Mucosa of rectum (tissue), 2 donors: ENCODE measurements around the gene TRAF3IP3.

Experiments used
- H3K27ac ChIP-seq, 2 donors: one replicate each; pipeline ENCODE4 v1.7.0; 2013; ENCODE audit warnings: inconsistent platforms in 2 of 2, low read depth in 2 of 2, low read length in 2 of 2
- H3K27me3 ChIP-seq, 2 donors: one replicate each; pipeline ENCODE4 v1.7.0; 2013; ENCODE audit warnings: low read length in 2 of 2; ENCODE audit not compliant: control insufficient read depth in 2 of 2, insufficient read depth in 2 of 2
- H3K36me3 ChIP-seq, 2 donors: one replicate each; pipeline ENCODE4 v1.7.0; 2013; ENCODE audit warnings: low read length in 2 of 2; ENCODE audit not compliant: control insufficient read depth in 2 of 2, insufficient read depth in 2 of 2
- H3K4me1 ChIP-seq, 2 donors: one replicate each; pipeline ENCODE4 v1.7.0; 2013; ENCODE audit warnings: low read length in 2 of 2, mild to moderate bottlenecking in 1 of 2; ENCODE audit not compliant: control insufficient read depth in 2 of 2, insufficient read depth in 2 of 2
- H3K4me3 ChIP-seq, 2 donors: one replicate each; pipeline ENCODE4 v1.7.0; 2013; ENCODE audit warnings: low read length in 2 of 2
- H3K9ac ChIP-seq, 2 donors: one replicate each; pipeline ENCODE4 v1.7.0; 2013; ENCODE audit warnings: low read length in 2 of 2, low read depth in 1 of 2, mild to moderate bottlenecking in 1 of 2
- H3K9me3 ChIP-seq, 2 donors: one replicate each; pipeline ENCODE4 v1.7.0; 2013; ENCODE audit warnings: low read length in 2 of 2; ENCODE audit not compliant: control insufficient read depth in 2 of 2
- donor health status: healthy.
- donor health status: Normal muscosa, but diverticular disease.

The TRAF3IP3 gene

GRCh38 chr1:209819058-209819457, 63.2 kb downstream of the TRAF3IP3 start:
- no peaks in the 10 kb centered on the region for H3K36me3 ChIP-seq
- peaks cover 3 to 14% of the 10 kb centered on the region in 2 donors for H3K4me1 ChIP-seq
- peaks cover 0 to 5% of the 10 kb centered on the region in 2 donors for H3K27me3 ChIP-seq
- no peak overlapping the region for H3K4me3 ChIP-seq
- no peak overlapping the region for H3K9ac ChIP-seq
- H3K27ac ChIP-seq, result no peak overlapping the region
- H3K9me3 ChIP-seq, result no peaks in the 10 kb centered on the region

GRCh38 chr1:209820986-209821385, 65.1 kb downstream of the TRAF3IP3 start:
- no peaks in the 10 kb centered on the region for H3K9me3 ChIP-seq
- H3K36me3 ChIP-seq, result no peaks in the 10 kb centered on the region
- H3K27ac ChIP-seq, result no peak overlapping the region
- no peak overlapping the region for H3K9ac ChIP-seq
- peaks cover 3 to 17% of the 10 kb centered on the region in 2 donors for H3K4me1 ChIP-seq
- peaks cover 0 to 5% of the 10 kb centered on the region in 2 donors for H3K27me3 ChIP-seq
- H3K4me3 ChIP-seq, result no peak overlapping the region

GRCh38 chr1:209822706-209823105, 66.9 kb downstream of the TRAF3IP3 start:
- H3K9me3 ChIP-seq, result no peaks in the 10 kb centered on the region
- H3K27me3 ChIP-seq, result peaks cover 0 to 5% of the 10 kb centered on the region in 2 donors
- H3K27ac ChIP-seq, result peak overlapping the region; percentile 49 to 71
- peaks cover 6 to 24% of the 10 kb centered on the region in 2 donors for H3K4me1 ChIP-seq
- H3K9ac ChIP-seq, result peak overlapping the region; percentile 19 to 29
- peak overlapping the region in 1 of 2 donors; percentile 39 for H3K4me3 ChIP-seq
- H3K36me3 ChIP-seq, result no peaks in the 10 kb centered on the region

- Histone ChIP-seq H3K9me3 (no peaks in the 10 kb centered on the region), H3K27ac (peak overlapping the region; percentile 49 to 71), H3K4me1 (peaks cover 6 to 24% of the 10 kb centered on the region in 2 donors), H3K4me3 (peak overlapping the region; percentile 32 to 39), H3K9ac (peak overlapping the region in 1 of 2 donors; percentile 22), H3K27me3 (peaks cover 0 to 5% of the 10 kb centered on the region in 2 donors), H3K36me3 (no peaks in the 10 kb centered on the region)
Observed at GRCh38 chr1:209823143-209824041, 67.5 kb downstream of the TRAF3IP3 start.

GRCh38 chr1:209825591-209826434, 70.0 kb downstream of the TRAF3IP3 start:
- Histone ChIP-seq H3K27me3 (peaks cover 0 to 2% of the 10 kb centered on the region in 2 donors), H3K4me1 (peaks cover 6 to 24% of the 10 kb centered on the region in 2 donors), H3K27ac (peak overlapping the region; percentile 49 to 62), H3K4me3 (no peak overlapping the region), H3K36me3 (peaks cover 1 to 3% of the 10 kb centered on the region in 2 donors), H3K9ac (no peak overlapping the region), H3K9me3 (no peaks in the 10 kb centered on the region)

- Histone ChIP-seq H3K27me3 (no peaks in the 10 kb centered on the region), H3K36me3 (peaks cover 6 to 12% of the 10 kb centered on the region in 2 donors), H3K9ac (peak within 1 kb of the TSS; percentile 77 to 78), H3K9me3 (no peaks in the 10 kb centered on the region), H3K4me3 (peak within 1 kb of the TSS; percentile 96 to 98), H3K27ac (peak within 1 kb of the TSS; percentile 76 to 91), H3K4me1 (peaks cover 6 to 21% of the 10 kb centered on the region in 2 donors)
Observed at GRCh38 chr1:209827384-209828262, 71.8 kb downstream of the TRAF3IP3 start, which contains the start of gene UTP25. Gene UTP25, plus strand, starts transcription at chr1:209827972. Its CDS starts 92 bp downstream, at chr1:209828064.

GRCh38 chr1:209829716-209830115, 73.9 kb downstream of the TRAF3IP3 start:
- H3K4me1 ChIP-seq, result peaks cover 3 to 7% of the 10 kb centered on the region in 2 donors
- peaks cover 24 to 32% of the 10 kb centered on the region in 2 donors for H3K36me3 ChIP-seq
- no peaks in the 10 kb centered on the region for H3K9me3 ChIP-seq
- no peak overlapping the region for H3K4me3 ChIP-seq
- H3K9ac ChIP-seq, result no peak overlapping the region
- H3K27ac ChIP-seq, result no peak overlapping the region
- no peaks in the 10 kb centered on the region for H3K27me3 ChIP-seq

GRCh38 chr1:209830722-209831121, 74.9 kb downstream of the TRAF3IP3 start:
- peaks cover 3 to 7% of the 10 kb centered on the region in 2 donors for H3K4me1 ChIP-seq
- no peak overlapping the region for H3K27ac ChIP-seq
- H3K27me3 ChIP-seq, result no peaks in the 10 kb centered on the region
- peaks cover 34 to 35% of the 10 kb centered on the region in 2 donors for H3K36me3 ChIP-seq
- H3K9me3 ChIP-seq, result no peaks in the 10 kb centered on the region
- no peak overlapping the region for H3K4me3 ChIP-seq
- no peak overlapping the region for H3K9ac ChIP-seq

GRCh38 chr1:209831615-209832014, 75.8 kb downstream of the TRAF3IP3 start:
- H3K27me3 ChIP-seq, result no peaks in the 10 kb centered on the region
- H3K9me3 ChIP-seq, result no peaks in the 10 kb centered on the region
- no peak overlapping the region for H3K27ac ChIP-seq
- peaks cover 0 to 3% of the 10 kb centered on the region in 2 donors for H3K4me1 ChIP-seq
- peaks cover 36 to 39% of the 10 kb centered on the region in 2 donors for H3K36me3 ChIP-seq
- no peak overlapping the region for H3K9ac ChIP-seq
- no peak overlapping the region for H3K4me3 ChIP-seq
